ENCODE measurements around the gene C6orf52. TPM values are rescaled to one million over a fixed set of nuclear protein-coding genes. Genes with fewer than 3 reads are reported as not detected.

The C6orf52 gene
- total RNA-seq, 2 experiments from 2014 or later, result 1.1 to 1.9 TPM

DNA sequence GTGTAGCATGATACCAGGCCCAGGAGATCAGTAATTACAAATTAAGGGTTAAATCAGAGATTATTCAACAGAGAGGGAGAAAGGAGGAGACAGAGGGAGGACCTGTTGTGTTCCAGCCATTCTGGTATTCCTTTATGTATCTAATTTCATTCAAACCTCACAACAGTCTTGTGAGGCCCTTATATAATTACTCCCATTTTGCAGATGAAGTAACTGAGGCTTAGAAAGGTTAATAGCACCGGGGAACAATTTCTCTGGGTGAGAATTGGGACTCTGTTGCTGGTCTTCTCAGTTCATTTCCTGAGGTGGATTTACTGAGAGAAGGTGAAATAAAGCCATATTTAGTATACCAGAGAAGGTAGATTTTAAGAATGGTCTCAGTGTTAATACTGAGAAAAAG, 66.6 kb downstream of the C6orf52 start:
- H3K27me3 Mint-ChIP-seq, result no peaks in the 10 kb centered on the region
- DNase-seq, result no peak
- POLR2A ChIA-PET, result no interaction called here
- CTCF ChIA-PET, result no interaction called here
- peaks cover 26% of the 10 kb centered on the region for H3K36me3 Mint-ChIP-seq (ENCODE audit: low read depth)
- no peaks in the 10 kb centered on the region for H3K4me1 Mint-ChIP-seq
- H3K9me3 Mint-ChIP-seq, result peaks cover 10% of the 10 kb centered on the region
- H3K4me3 Mint-ChIP-seq, result no peak overlapping the region
- no peak overlapping the region for H3K27ac Mint-ChIP-seq

DNA sequence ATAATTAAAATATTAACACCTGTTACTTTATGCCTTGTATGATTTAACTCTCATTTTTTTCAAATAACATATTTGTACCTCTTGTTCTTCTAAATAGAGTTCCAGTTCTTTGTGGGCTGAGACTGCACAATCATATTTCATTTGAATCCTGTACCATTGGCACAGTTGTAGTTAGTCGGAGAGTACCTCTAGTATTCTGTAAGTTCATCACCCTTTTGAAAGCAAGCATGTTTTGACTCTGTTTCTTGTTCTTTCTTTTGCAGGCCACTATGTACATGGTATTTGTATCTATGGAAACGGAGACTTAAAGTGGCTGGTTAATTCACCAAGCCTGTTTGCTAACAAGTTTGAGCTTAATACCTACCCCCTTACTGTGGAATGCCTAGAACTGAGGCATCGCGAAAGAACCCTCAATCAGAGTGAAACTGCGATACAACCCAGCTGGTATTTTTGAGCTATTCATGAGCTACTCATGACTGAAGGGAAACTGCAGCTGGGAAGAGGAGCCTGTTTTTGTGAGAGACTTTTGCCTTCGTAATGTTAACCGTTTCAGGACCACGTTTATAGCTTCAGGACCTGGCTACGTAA, 68.2 kb downstream of the C6orf52 start:
- CTCF ChIA-PET, result interaction anchor here (1.2 kb wide), 1 partner anchor 9 kb away, joined by 3 read pairs; no protein-coding TSS in a partner anchor
- Mint-ChIP-seq H3K36me3 (ENCODE audit: low read depth) (peaks cover 32% of the 10 kb centered on the region), H3K27me3 (no peaks in the 10 kb centered on the region)

DNA sequence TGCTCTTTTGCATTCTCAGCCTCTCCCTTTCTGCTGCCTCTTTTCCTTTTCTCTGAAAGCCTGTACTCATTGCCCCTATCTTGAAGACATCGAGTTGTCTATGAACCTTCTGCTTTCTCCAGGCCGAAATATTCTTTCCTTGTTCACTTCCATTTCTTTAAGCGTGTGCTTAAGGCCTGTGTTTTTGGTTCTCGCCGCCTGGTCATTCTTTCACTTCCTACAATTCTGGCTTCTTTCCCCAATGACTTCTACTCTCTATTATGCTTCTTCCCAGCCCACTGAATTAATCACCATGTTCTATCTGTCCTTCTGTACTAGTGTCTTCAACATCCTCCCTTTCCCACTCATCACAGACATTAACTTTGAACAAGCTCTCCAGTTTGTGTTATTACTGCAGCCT, 69.6 kb downstream of the C6orf52 start:
- ChIA-PET CTCF (interaction anchor here (1.1 kb wide), 1 partner anchor 15 kb away, joined by 3 read pairs; no protein-coding TSS in a partner anchor), POLR2A (no interaction called here)
- H3K4me1 Mint-ChIP-seq, result no peaks in the 10 kb centered on the region
- H3K36me3 Mint-ChIP-seq (ENCODE audit: low read depth), result peaks cover 35% of the 10 kb centered on the region
- H3K4me3 Mint-ChIP-seq, result no peak overlapping the region
- no peaks in the 10 kb centered on the region for H3K27me3 Mint-ChIP-seq
- no peak for DNase-seq
- peaks cover 10% of the 10 kb centered on the region for H3K9me3 Mint-ChIP-seq
- H3K27ac Mint-ChIP-seq, result no peak overlapping the region

More for the DNA sequence above, 68.2 kb downstream of the C6orf52 start:
- DNase-seq, result no peak
- Mint-ChIP-seq H3K4me3 (no peak overlapping the region), H3K27ac (no peak overlapping the region), H3K9me3 (peaks cover 10% of the 10 kb centered on the region), H3K4me1 (no peaks in the 10 kb centered on the region)
- POLR2A ChIA-PET, result no interaction called here

DNA sequence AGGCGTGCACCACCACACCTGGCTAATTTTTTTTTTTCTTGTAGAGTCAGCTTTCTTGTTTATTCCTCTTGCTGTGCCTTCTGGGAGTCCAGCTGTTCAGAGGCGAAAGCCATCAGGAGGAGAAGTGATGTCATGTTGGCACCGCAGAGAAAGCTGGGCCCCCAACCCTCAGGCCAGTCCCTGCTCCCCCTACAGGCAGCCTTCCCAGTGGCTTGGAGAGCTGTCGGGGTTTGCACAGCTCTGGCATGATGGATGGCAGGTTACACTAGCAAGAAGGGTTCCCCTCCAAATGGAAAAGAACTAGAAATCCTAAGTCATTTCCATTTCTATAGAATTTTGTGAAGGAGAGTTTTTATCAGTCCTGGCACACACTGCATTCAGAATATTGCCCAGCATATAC, 72.6 kb downstream of the C6orf52 start:
- peaks cover 10% of the 10 kb centered on the region for H3K9me3 Mint-ChIP-seq
- no peaks in the 10 kb centered on the region for H3K27me3 Mint-ChIP-seq
- no peaks in the 10 kb centered on the region for H3K4me1 Mint-ChIP-seq
- no peak overlapping the region for H3K27ac Mint-ChIP-seq
- no peak overlapping the region for H3K4me3 Mint-ChIP-seq
- POLR2A ChIA-PET, result no interaction called here
- H3K36me3 Mint-ChIP-seq (ENCODE audit: low read depth), result peaks cover 35% of the 10 kb centered on the region
- DNase-seq, result no peak
- CTCF ChIA-PET, result no interaction called here

Other genes starting within 250 kb of the C6orf52 start
- 1 to 10 TPM; 5.0 to 5.5 TPM for gene GCNT2, start 173.3 kb downstream of the C6orf52 start, total RNA-seq
- gene PAK1IP1, start 356 bp upstream of the C6orf52 start, total RNA-seq, result 10 to 100 TPM; 13.4 to 15.1 TPM
- 10 to 100 TPM; 65.6 to 66.6 TPM for gene TMEM14C, start 28.5 kb upstream of the C6orf52 start, total RNA-seq
- gene TMEM14B, start 53.2 kb upstream of the C6orf52 start, total RNA-seq, result 10 to 100 TPM; 78.3 to 83.6 TPM
- under 1 TPM in 1 of 2 experiments, not detected in 1; 0.07 TPM for gene MAK, start 143.9 kb upstream of the C6orf52 start, total RNA-seq
- gene GCM2, start 187.4 kb upstream of the C6orf52 start, total RNA-seq, result not detected
- under 1 TPM; 0.25 to 0.37 TPM for gene SYCP2L, start 192.4 kb upstream of the C6orf52 start, total RNA-seq